Body of pancreas (tissue), 4 donors: ENCODE measurements around the gene RASAL1.

Experiments
- POLR2A ChIP-seq, 3 donors: fragments of 450-650 bp; IDR thresholded peaks; one replicate each; pipeline ENCODE4 v1.6.1; 2016; ENCODE audit warnings: antibody characterized with exemption in 3 of 3, mild to moderate bottlenecking in 2 of 3
- TF ChIP-seq, protein P1 (sequence below), 7 experiments: fragments of 450-650 bp in 4 of 7; fragments of 200-600 bp in 3 of 7; sonication (generic) in 3 of 7; IDR thresholded peaks; one replicate each; pipeline ENCODE4 v1.5.1; 2016 to 2019; ENCODE audit warnings: antibody characterized with exemption in 7 of 7

DNA sequence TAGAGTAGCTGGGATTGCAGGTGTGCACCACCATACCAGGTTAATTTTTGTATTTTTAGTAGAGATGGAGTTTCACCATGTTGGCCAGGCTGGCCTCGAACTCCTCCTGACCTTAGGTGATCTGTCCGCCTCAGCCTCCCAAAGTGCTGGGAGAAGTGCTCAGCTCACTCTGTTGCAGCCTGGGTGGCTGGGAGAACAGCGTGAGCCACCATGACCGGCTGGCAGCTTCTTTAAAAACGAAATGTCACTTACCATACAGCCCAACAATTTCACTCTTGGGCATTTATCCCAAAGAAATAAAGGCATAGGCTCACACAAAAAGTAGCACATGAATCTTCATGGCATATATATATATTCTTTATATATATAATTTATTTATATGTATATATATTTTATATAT is 9.2 kb upstream of the RASAL1 start:
- TF ChIP-seq, protein P1, sequence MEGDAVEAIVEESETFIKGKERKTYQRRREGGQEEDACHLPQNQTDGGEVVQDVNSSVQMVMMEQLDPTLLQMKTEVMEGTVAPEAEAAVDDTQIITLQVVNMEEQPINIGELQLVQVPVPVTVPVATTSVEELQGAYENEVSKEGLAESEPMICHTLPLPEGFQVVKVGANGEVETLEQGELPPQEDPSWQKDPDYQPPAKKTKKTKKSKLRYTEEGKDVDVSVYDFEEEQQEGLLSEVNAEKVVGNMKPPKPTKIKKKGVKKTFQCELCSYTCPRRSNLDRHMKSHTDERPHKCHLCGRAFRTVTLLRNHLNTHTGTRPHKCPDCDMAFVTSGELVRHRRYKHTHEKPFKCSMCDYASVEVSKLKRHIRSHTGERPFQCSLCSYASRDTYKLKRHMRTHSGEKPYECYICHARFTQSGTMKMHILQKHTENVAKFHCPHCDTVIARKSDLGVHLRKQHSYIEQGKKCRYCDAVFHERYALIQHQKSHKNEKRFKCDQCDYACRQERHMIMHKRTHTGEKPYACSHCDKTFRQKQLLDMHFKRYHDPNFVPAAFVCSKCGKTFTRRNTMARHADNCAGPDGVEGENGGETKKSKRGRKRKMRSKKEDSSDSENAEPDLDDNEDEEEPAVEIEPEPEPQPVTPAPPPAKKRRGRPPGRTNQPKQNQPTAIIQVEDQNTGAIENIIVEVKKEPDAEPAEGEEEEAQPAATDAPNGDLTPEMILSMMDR (IDR thresholded peaks at IDR 0.05), result no peak
- TF ChIP-seq POLR2A (IDR thresholded peaks at IDR 0.05), result no peak
